HCT116 (cell line): ENCODE data around the gene THRB. TPM values are rescaled to one million over a fixed set of nuclear protein-coding genes. Genes with fewer than 3 reads are reported as not detected.

Experiments
- ATAC-seq: fragments of 200-7000 bp; cut with Tn5 transposase; 2 replicates; pipeline ENCODE4 v1.9.1; 2020; ENCODE audit warnings: mild to moderate bottlenecking, moderate library complexity
- BruUV-seq: library from RNA; stranded (reverse); fragments of 400-500 nt; replicated peaks from 2 replicates; lab custom pipeline; 2021; lab: Mats Ljungman, UMichigan
- CTCF ChIA-PET: fragments of 300-600 bp; sonication (Branson Sonifier 250); formaldehyde crosslinking; loops from one replicate; lab custom pipeline; 2021; ENCODE audit warnings: antibody characterized with exemption; lab: Charles Lee
- POLR2A ChIA-PET: fragments of 300-600, 350-600 bp; sonication (Branson Sonifier 250); formaldehyde crosslinking; loops from one replicate; lab custom pipeline; 2021; ENCODE audit warnings: antibody characterized with exemption; lab: Charles Lee
- RAD21 ChIA-PET, 2 experiments: fragments of 300-600 bp; sonication (Branson Sonifier 250); formaldehyde crosslinking; loops; one replicate each; lab custom pipeline; 2023; ENCODE audit warnings: low total read pairs in 2 of 2; ENCODE audit not compliant: uncharacterized antibody in 2 of 2, unreplicated experiment in 2 of 2, low non-redundant PET in 1 of 2; lab: Charles Lee
- DNase-seq: peaks from one replicate; pipeline ENCODE4 v3.0.0-alpha.2; 2010; ENCODE audit warnings: low read depth, low spot score
- H2AFZ ChIP-seq: fragments of 200-600 bp; shearing (Covaris generic), sonication (generic); 2 replicates; pipeline ENCODE4 v1.6.1; 2017; ENCODE audit warnings: low read depth, mixed run types, mixed read lengths, antibody characterized with exemption, low read length; ENCODE audit not compliant: poor library complexity, severe bottlenecking
- H3K27ac ChIP-seq: 2 replicates; pipeline ENCODE4 v1.5.1; 2012; ENCODE audit warnings: low read depth, low read length
- H3K27me3 ChIP-seq: fragments of 200-600 bp; sonication (generic); 2 replicates; pipeline ENCODE4 v1.6.1; 2016; ENCODE audit warnings: mixed run types, low read length, mixed read lengths; ENCODE audit not compliant: insufficient read depth
- H3K36me3 ChIP-seq, 2 experiments: fragments of 200-500 bp in 1 of 2; fragments of 200-600 bp in 1 of 2; sonication (Bioruptor generic) in 1 of 2; sonication (generic) in 1 of 2; 2 replicates each; pipeline versions ENCODE4 v1.5.1 to v1.6.1; 2014 to 2016; ENCODE audit warnings: low read length in 2 of 2, inconsistent platforms in 1 of 2, mixed read lengths in 1 of 2, mixed run types in 1 of 2; ENCODE audit not compliant: insufficient read depth in 2 of 2, control insufficient read depth in 1 of 2
- H3K4me1 ChIP-seq, 2 experiments: fragments of 200-600 bp in 1 of 2; sonication (generic) in 1 of 2; 2 replicates each; pipeline versions ENCODE4 v1.5.1 to v1.6.1; 2012 to 2017; ENCODE audit warnings: low read length in 2 of 2, inconsistent platforms in 1 of 2, mild to moderate bottlenecking in 1 of 2, mixed read lengths in 1 of 2, mixed run types in 1 of 2, moderate library complexity in 1 of 2; ENCODE audit not compliant: insufficient read depth in 2 of 2, control insufficient read depth in 1 of 2
- H3K4me2 ChIP-seq: fragments of 200-600 bp; sonication (generic); 2 replicates; pipeline ENCODE4 v1.6.1; 2017; ENCODE audit warnings: mixed run types, low read length, mixed read lengths
- H3K4me3 ChIP-seq, 2 experiments: fragments of 200-600 bp in 1 of 2; sonication (generic) in 1 of 2; replicated peaks in 1 of 2; 2 replicates each; pipeline ENCODE4 v1.5.1; 2011 to 2016; ENCODE audit warnings: low read length in 2 of 2, control low read depth in 1 of 2, low read depth in 1 of 2, mild to moderate bottlenecking in 1 of 2, mixed read lengths in 1 of 2, mixed run types in 1 of 2
- H3K79me2 ChIP-seq: fragments of 200-600 bp; sonication (generic); 2 replicates; pipeline ENCODE4 v1.6.1; 2017; ENCODE audit warnings: mild to moderate bottlenecking, mixed run types, low read length, moderate library complexity, mixed read lengths; ENCODE audit not compliant: insufficient read depth
- H3K9ac ChIP-seq: fragments of 200-600 bp; sonication (generic); 2 replicates; pipeline ENCODE4 v1.6.1; 2016; ENCODE audit warnings: low read length, mixed read lengths
- H3K9me2 ChIP-seq: fragments of 200-600 bp; sonication (generic), shearing (Covaris generic); 2 replicates; pipeline ENCODE4 v1.6.1; 2017; ENCODE audit warnings: mixed run types, mild to moderate bottlenecking, moderate library complexity; ENCODE audit not compliant: insufficient read depth
- H3K9me3 ChIP-seq, 2 experiments: fragments of 200-500 bp in 1 of 2; fragments of 200-600 bp in 1 of 2; sonication (Bioruptor generic) in 1 of 2; sonication (generic) in 1 of 2; 2 replicates each; pipeline ENCODE4 v1.6.1; 2014 to 2017; ENCODE audit warnings: low read length in 2 of 2, mixed read lengths in 2 of 2, inconsistent platforms in 1 of 2, low read depth in 1 of 2, mild to moderate bottlenecking in 1 of 2, mixed run types in 1 of 2, moderate library complexity in 1 of 2; ENCODE audit not compliant: control insufficient read depth in 1 of 2, insufficient read depth in 1 of 2
- H4K20me1 ChIP-seq: fragments of 200-600 bp; sonication (generic), shearing (Covaris generic); 2 replicates; pipeline ENCODE4 v1.6.1; 2017; ENCODE audit warnings: mixed run types, mild to moderate bottlenecking, moderate library complexity; ENCODE audit not compliant: insufficient read depth
- CBX3 ChIP-seq: IDR thresholded peaks from 2 replicates; pipeline ENCODE4 v1.6.1; 2012; ENCODE audit warnings: low read depth
- EGR1 ChIP-seq: IDR thresholded peaks from 2 replicates; pipeline ENCODE4 v1.6.1; 2012; ENCODE audit warnings: low read depth
- ELF1 ChIP-seq: IDR thresholded peaks from 2 replicates; pipeline ENCODE4 v1.6.1; 2012; ENCODE audit warnings: low read depth, borderline replicate concordance
- JUND ChIP-seq: IDR thresholded peaks from 2 replicates; pipeline ENCODE4 v1.6.1; 2012
- MAX ChIP-seq: IDR thresholded peaks from 2 replicates; pipeline ENCODE4 v1.6.1; 2012
- POLR2A ChIP-seq: IDR thresholded peaks from 2 replicates; pipeline ENCODE4 v1.7.0; 2011; ENCODE audit warnings: borderline replicate concordance; ENCODE audit not compliant: insufficient read depth, insufficient read length; ENCODE audit errors: extremely low read depth
- RAD21 ChIP-seq: IDR thresholded peaks from 2 replicates; pipeline ENCODE4 v1.6.1; 2012; ENCODE audit warnings: low read depth, mild to moderate bottlenecking
- REST ChIP-seq: IDR thresholded peaks from 2 replicates; pipeline ENCODE4 v1.6.1; 2012; ENCODE audit warnings: low read depth
- SRF ChIP-seq: IDR thresholded peaks from 2 replicates; pipeline ENCODE4 v1.6.1; 2012; ENCODE audit warnings: low read depth
- intact Hi-C: fragments of 100-400 bp; cut with micrococcal nuclease; formaldehyde crosslinking; loops from 2 replicates; pipeline ENCODE4 v1.10.0; 2022
- total RNA-seq: library from RNA; stranded (reverse); gene quantifications from one replicate; pipeline ENCODE4 v1.2.1, GENCODE V29; 2021; ENCODE audit not compliant: unreplicated experiment

Gene THRB
- total RNA-seq, 1 experiment from 2014 or later, result 2.5 TPM

- Histone ChIP-seq H3K36me3 (no peaks in the 10 kb centered on the region), H4K20me1 (no peaks in the 10 kb centered on the region), H2AFZ (no peak overlapping the region), H3K4me2 (no peak overlapping the region), H3K9me2 (no peaks in the 10 kb centered on the region), H3K27me3 (no peaks in the 10 kb centered on the region), H3K4me1 (no peaks in the 10 kb centered on the region), H3K9ac (no peak overlapping the region), H3K9me3 (no peaks in the 10 kb centered on the region), H3K27ac (no peak overlapping the region)
- BruUV-seq, result no TSS peak
- ChIA-PET POLR2A (no interaction called here), RAD21 (no interaction called here), CTCF (no interaction called here)
- ATAC-seq (no peak), DNase-seq (no peak)
- intact Hi-C loops, result no loop called here
- TF ChIP-seq REST, result no peak
- no peak for TF ChIP-seq MAX
- TF ChIP-seq JUND, result no peak
- no peak for TF ChIP-seq POLR2A
- TF ChIP-seq EGR1, result no peak
- TF ChIP-seq SRF, result no peak
- no peak for TF ChIP-seq ELF1
- TF ChIP-seq RAD21, result no peak
- no peak for TF ChIP-seq CBX3
- TF ChIP-seq, all 23 proteins: peak for 0
- Histone ChIP-seq H3K4me3 (no peak overlapping the region), H3K79me2 (no peaks in the 10 kb centered on the region)
Observed at GRCh38 chr3:24394754-24395153, 99.9 kb downstream of the THRB start.
